GM21576 (cell line): ENCODE data around the gene MAFB.

ENCODE experiments used
- ATAC-seq: cut with Tn5 transposase; IDR thresholded peaks from one replicate; pipeline ENCODE4 v1.9.1; 2021; ENCODE audit warnings: mild to moderate bottlenecking, moderate library complexity; ENCODE audit not compliant: unreplicated experiment

MAFB gene

GRCh38 chr20:40635971-40636370 lies 53.1 kb downstream of the MAFB start:
- ATAC-seq = no peak
